GM19467 (cell line): ENCODE measurements around the gene DYNLT5.
"Not testable (repeated sequence)": the region's sequence is repeated elsewhere in the genome, so short reads cannot be mapped to it uniquely, and the experiment has no call there.

ENCODE experiments used
- ATAC-seq: cut with Tn5 transposase; IDR thresholded peaks from one replicate; pipeline ENCODE4 v1.9.1; 2021; ENCODE audit warnings: mild to moderate bottlenecking, moderate library complexity; ENCODE audit not compliant: unreplicated experiment

Gene DYNLT5

DNA sequence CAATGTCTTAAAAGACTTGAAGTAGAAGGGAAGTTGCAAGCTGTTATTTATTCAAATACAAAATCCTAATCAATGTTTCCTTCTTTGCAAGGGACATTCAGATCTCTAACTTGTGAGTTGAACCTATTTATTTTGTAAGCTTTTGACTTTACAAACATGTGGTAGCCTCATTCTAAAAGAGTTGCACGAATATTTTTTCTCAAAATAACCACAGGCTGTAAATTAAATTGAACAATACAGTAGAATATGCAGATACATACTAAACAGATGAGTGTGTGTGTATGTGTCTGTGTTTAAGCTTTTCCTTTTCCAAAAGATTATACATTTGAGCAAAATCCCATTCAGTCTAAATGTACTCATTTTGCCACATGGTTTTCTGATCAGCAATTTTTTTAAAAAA, 4.8 kb upstream of the DYNLT5 start:
- no peak for ATAC-seq

DNA sequence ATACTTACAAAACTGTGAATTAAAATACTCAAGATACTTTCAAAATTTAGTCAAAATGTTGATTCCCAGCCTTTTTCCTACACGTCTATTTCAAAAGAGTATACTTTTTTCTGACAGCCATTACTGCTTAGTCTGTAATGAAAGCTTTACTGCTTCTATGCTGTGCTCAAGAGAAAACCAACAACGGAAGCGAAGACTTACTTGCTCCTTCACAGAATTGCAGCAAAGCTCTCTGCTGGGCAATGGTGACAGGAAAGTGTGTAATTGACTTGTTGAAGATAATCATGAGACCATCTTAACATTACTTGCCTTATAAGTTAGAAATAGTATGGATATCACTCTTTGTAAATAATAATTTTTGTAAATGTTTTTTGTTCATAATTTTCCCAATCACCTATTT, 1.7 kb upstream of the DYNLT5 start:
- ATAC-seq: no peak

DNA sequence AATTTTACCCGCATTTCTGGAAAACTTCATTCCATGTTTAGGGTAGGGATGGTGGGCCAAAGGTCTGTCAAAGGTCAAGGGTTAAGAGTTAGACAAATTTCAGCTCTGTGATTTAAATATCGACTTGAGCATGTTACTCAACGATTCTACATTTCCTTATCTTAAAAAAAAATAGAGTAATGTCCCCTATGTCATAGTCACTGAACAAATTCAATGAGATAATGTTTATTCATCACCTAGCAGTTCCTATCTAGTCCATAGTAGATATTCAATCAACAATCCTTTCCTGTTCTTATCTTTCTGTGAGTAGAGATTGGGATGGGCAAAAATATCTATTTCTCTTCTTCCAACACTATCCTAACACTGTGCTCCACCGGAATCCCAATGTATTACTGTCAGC, 1.1 kb upstream of the DYNLT5 start:
- no peak for ATAC-seq

DNA sequence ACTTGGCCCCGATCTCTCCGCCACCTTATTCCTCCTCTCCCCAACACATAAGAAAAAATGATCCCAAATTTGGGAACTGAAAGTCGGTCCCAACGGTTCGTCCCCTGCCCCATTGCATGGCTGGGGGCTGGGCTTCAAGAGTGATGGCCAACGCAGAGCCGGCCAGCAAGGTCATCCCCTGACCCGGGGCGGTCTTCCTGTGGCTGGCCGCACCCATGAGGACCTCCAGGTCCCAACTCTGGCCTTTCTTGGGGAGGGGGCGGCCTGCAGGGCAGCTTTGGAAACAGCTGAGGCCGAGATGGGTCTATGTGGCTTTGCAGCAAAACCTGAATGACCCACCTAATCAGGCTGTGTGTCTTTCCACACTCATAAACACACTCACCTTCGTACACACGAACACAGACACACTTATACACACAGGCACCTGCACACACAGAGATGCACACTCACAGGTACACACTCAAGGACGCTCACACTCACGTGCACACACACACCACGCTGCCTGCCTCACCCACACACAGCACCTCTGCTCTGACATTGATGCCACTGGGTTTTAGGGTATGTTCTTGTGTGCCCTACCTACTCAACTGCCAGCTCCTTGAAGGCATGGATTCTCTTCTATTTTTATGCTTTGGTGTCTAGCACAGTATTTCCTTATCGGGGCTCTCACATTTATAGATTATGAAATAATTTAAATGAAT, 562 bp downstream of the DYNLT5 start:
- ATAC-seq: no peak

DNA sequence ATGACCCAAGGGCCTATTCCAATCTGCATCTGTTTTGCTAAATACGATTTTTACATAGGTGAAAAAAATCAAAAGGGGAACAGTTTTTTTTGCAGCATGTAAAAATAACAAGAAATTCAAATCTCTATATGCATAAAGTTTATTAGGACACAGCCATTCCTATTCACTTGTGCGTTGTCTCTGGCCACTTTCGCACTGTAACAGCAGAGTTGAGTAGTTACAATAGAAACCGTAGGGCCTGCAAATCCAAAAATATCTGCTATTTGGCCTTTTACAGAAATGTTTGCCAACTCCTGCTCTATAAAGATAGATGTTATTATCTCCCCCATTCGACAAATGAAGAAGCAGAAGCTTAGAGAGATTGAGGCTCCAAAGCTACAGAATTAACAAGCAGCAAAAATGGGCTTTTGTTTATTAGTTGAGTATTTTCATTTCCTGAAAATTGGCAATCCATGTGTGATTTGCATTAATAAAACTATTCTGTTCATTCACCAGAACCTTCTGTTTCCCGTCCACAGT, 5.5 kb downstream of the DYNLT5 start:
- no peak for ATAC-seq

DNA sequence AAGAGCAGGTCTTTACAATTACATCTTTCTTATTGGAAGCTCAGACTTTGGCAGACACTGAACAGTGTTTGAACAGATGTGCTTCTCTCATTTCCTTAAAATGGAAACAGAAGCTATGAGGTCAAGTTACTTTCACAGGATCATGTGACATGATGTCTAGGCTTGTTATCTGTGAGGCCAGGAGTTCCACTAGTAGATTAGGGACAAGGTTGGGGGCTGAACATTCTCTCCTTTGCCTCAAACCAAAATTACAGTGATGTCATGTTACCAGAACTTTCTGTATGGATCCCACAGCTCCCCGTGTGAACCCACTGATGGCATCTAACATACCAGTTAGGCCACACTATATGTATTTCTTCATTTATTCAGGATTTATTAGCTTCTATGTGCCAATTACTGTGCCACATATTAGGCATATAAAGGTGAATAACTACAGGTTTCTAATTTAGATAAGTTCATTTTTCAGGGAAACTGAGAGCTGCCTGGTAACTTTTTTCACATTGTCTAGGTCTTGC, 6.0 kb downstream of the DYNLT5 start:
- ATAC-seq: peak; percentile 99

DNA sequence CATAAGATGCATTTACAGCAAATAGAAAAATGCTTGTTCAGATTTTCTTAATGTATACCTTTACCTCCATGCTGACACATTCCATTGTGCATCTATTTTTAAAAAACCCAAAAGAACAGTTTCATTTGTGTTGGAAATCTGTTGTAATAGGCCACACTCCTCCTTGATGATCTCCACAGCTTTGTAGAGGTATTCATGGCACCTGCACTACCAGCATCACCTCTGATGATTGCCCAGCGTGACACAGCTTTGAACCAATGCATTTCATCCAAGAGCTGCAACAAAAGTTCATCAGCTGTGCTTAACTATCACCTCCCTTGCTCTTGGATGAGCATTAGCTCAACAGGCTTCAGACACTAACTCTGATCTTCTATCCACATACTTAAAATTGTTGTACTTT, 8.2 kb downstream of the DYNLT5 start:
- ATAC-seq: no peak

DNA sequence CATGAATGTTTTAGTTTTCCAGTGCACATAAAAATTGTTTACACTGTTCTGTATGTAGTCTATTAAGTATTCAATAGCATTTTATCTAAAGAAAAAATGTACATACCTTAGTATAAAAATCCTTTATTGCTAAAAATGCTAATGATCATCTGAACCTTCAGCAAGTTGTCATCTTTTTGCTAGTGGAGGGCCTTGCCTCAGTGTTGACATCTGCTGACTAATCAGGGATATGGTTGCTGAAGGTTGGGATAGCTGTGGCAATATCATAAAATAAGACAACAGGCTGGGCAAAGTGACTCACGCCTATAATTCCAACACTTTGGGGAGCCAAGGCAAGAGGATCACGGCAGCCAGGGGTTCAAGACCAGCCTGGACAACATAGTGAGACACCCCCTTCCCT, 9.0 kb downstream of the DYNLT5 start:
- ATAC-seq: no peak

DNA sequence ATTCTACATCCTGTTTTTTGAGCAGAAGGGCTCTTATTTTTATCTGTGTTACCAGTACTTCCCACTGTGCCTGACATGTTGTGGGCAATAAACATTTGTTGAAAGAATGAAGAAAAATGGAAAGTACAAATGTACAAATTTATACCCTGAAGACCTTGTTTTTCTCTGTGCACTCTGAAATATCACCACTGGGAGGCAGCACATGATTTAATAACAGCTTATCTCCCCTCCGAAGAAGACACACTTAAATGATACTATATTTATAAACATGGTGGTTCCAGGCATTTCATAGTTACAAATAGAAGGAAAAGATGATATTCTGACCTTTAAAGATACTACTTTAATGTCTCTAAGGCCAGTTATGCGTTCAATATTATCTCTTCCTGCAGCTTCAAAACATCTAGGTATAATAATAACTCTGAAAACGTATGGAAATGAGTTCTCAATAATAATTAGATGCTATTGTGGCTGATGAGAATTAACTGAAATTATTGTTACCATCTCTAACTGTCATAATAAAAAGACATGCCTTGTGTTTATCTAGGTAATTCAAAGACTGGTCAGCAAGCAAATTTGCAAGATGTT, 12.8 kb downstream of the DYNLT5 start:
- no peak for ATAC-seq

DNA sequence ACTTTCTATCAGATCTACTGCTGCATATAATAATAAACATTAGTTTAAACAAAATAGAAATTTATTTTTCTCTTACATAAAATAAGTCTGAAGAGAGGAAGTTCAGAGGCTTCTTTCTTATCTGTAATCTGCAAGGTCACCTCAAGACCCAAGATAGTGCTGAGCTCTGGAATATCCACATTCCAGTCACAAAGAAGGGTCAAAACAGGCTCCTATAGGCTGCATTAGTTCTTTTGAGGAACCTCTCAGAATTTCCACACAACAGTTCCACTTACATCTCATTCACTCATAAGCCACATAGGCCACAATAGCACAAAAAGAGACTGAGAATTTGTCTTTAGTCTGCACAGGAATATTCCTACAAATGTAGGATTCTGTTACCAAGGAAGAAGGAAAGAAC, 15.4 kb downstream of the DYNLT5 start:
- no peak for ATAC-seq

DNA sequence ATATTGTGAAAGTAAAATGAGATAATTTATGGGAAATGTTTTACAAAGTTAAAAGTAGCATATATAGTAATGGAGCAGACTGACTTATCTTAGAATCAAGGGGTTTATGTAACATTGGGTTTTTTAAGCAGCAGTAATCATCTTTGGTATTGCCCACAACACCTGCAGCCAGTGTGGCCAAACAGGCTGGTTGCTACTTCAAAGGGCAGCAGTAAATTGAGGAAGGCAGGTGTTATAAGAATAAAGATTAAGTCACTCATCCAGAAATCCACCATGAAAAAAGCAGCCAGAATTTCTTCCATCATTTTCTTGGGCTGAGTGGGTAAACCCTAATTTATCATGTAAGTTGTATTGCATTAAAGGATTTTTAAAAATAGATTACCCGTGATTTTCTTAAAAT, 16.7 kb downstream of the DYNLT5 start:
- no peak for ATAC-seq

DNA sequence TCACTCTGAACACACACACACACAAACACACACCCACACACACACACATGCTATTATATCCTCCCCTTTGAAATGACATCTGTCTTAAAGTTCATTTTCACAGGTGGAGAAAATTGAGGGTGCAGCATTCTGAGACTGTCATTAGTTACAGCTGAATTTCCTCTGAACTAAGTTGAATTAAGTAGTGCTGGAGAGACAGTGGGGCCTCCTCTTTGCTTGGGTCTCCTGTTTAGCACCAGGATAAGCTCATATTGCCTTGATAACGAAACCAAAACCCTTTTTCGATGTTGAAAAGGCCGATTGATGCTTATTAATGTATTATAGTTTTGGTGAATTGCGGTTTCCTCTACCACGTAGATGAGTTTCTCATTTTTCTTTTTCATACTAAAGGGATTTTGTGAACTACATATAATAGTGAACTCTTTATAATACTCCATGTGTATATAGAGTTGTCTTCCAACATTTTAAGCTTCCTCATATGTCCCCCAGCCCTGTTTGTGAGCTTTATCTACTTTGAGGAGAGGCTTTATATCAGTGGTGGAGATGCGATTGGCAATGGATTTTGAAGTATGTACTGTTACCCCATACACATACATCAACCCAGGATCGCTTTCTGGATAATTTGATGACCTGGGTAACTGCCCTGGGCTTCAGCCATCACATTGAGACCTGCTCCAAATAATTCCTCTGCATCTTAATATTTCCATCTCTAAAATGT, 17.4 kb downstream of the DYNLT5 start:
- ATAC-seq: no peak

DNA sequence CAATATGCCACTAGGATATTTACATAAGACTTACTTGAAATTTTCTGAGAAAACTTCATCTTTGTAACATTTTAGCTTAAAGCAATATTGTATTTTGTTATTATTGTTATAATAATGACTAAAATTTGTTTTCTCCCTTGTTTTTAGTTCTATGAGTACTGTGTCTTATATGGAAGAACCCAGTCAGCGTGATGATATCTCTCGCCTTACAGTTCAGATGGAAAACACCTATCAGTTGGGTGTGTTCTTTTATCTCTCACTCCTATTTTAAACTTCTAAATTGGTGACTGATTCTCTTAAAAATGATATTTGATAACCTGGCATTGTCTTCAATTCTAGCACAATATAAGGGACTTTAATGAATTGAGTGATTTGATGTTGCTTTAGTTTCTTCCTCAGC, 18.0 kb downstream of the DYNLT5 start:
- no peak for ATAC-seq

DNA sequence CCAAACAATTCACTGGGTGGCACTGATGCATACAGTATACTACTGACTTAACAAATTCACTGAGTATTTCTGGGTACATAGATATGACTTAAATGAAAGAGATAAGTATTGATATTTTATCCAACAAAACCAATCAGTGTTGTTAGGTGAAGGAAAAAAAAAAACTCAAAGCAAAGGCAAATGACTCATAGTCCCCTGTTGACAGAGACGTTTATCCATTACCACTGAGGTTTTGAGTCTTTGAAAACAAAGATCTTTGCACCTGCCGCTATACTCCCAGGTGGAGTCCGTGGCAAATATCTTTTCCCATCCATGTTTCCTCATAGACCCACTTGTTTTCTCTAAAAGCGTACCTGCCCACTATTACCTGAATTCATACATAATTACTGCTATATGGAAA, 18.4 kb downstream of the DYNLT5 start:
- ATAC-seq: no peak

DNA sequence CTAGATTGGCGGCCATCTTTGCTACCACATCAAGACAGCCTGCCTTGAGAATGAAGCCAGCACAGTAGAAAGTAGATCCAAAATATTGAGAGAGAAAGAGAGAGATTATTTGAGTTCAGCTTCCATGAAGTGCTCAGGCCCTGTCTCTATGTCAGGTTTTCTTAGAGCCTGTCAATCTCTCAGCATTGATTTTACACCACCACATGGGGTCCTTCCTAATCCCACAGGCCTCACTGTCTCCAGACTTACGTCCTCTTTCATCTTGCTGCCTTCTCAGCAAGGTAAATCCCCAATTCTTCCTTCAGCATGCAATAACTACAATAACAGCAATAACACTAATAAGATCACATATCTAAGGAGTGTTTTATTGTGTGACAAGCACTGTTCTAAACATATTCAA, 21.0 kb downstream of the DYNLT5 start:
- ATAC-seq: no peak

DNA sequence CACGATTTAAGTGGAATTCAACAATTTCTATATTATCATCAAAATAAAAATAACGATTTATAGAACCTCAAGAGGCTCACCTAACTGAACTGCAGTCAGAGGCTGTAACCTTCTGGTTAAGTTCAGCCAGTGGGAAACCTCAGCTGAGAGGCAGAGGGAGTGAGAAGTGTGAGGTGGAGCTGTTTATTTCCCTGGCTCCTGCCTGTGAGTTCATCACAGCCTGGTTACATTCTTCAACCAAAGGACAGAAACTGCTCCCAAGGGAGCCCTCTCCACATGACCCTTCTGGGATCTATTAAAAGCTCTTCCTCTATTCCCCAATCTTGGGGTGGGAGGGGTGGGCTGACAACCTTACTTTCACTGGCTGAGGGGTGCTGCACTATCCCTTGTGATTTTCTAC, 22.2 kb downstream of the DYNLT5 start:
- no peak for ATAC-seq

DNA sequence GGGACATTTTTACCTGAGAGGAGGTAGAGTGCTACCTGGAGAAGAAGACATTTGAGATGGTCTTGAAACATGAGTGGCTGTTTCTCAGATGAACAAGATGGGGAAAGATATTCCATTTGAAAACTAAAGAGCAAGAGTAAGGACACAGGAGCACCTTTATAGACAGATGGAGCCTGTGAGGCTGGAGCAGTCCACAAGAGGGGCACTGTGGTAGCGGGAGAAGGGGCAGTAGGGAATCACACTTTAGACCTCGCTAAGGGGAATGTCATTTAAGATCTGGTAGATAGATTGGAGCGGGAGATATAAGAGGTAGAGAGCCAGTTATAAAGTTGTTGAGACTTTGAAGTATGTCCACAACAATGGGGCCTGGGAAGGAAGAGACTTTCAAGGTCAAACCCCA, 23.4 kb downstream of the DYNLT5 start:
- ATAC-seq: no peak

DNA sequence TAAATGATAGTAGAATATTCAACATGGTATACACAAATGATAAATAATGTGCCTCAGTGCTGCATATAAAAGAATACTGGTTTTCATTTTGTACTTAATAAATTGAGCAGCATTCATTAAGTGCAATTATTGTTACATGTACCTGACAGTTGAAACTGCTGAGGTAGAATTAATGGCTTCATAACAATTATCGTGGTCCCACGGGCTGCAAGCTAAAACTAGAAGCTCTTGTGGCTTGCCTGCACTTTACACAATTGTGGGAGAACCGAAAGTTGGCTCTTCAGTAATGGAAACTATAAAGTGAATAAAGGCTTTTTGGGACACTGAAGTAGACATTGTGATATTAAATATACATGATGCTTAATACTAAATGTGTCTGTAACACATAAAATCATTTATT, 25.6 kb downstream of the DYNLT5 start:
- no peak for ATAC-seq

DNA sequence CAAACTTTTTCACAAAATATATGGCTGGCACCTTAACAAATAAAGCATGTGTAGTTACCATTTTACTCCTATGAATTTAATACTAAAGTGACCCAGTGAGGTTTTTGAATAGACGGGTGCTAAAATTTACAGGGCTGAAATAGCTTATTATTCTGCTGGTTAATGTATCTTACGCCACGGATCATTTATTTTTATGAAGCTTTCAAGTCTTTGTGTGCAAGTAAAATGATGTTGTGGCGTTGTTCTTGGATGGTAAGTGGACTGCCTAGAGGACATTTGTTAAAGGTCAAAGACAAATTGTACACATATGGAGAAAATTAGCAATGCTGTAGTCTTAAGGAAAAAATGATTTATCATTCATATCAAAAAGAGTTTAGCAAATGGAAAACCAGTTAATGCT, 26.0 kb downstream of the DYNLT5 start:
- ATAC-seq: no peak

DNA sequence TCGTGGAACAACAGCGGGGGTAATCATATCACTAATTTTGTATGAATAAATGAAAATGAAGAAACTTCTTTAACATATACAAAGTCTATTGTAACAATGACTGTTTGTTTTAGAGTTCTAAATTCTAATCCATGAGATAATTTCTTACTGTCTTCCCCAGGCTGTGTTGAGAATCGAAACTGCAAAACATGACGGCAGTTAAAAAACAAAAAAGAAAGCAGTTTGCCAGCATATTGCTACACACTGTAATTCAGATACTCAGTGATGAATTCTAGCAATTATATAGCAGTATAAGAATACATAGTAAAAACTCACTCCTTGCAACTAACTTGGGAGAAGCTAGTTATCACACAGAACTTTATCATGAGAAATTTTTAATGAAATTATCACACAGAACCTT, 26.7 kb downstream of the DYNLT5 start:
- ATAC-seq: no peak

DNA sequence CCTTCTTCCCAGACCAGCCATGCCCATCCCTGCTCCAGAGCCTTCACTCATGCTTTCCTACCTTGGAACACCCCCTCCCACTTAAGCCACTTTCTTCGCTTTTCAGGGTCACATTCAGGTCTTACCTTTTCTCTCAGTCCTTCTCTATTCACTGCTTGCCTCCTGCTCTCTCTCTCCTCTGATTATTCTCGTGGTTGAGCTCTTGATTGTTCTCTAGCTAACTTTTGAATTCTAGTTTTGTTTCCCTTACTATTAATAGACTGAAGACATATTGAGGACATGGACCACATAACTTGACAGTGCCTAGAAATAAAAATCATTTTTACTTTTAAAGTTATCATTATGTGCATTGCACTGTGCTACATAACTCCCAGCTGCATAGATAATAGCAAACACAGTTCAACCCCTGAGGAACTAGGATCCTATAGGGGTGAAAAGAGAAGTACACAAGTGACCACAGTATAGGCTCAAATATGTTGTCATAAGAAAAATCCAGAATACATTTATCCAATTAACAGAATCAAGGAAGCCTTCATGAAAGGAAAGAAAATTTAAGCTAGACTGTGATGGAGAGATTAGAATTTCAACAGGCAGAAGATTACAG, 27.3 kb downstream of the DYNLT5 start:
- ATAC-seq: no peak

DNA sequence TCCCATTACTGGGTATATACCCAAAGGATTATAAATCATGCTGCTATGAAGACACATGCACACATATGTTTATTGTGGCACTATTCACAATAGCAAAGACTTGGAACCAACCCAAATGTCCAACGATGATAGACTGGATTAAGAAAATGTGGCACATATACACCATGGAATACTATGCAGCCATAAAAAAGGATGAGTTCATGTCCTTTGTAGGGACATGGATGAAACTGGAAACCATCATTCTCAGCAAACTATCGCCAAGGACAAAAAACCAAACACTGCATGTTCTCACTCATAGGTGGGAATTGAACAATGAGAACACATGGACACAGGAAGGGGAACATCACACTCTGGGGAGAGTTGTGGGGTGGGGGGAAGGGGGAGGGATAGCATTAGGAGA, 33.5 kb downstream of the DYNLT5 start:
- ATAC-seq: not testable (repeated sequence)
